B cell (primary cell): ENCODE data around the gene CYREN. TPM values are rescaled to one million over a fixed set of nuclear protein-coding genes. Genes with fewer than 3 reads are reported as not detected.

Source experiments
- ATAC-seq: fragments of 200-7000 bp; cut with Tn5 transposase; one replicate; pipeline ENCODE4 v1.10.0; 2021; ENCODE audit warnings: low read depth, mild to moderate bottlenecking, moderate number of reproducible peaks, moderate library complexity
- CTCF ChIA-PET: fragments of 350-600 bp; sonication (Branson Sonifier 250); formaldehyde crosslinking; loops from one replicate; lab custom pipeline; 2021; ENCODE audit warnings: antibody characterized with exemption, inconsistent platforms; lab: Charles Lee
- POLR2A ChIA-PET: fragments of 350-600 bp; sonication (Branson Sonifier 250); formaldehyde crosslinking; loops from one replicate; lab custom pipeline; 2021; ENCODE audit warnings: antibody characterized with exemption; lab: Charles Lee
- DNase-seq: peaks from one replicate; pipeline ENCODE4 v3.0.0; 2013
- H2AFZ ChIP-seq: 2 replicates; pipeline ENCODE4 v1.6.1; 2012; ENCODE audit warnings: mild to moderate bottlenecking, low read depth, low read length; ENCODE audit not compliant: insufficient read depth, poor library complexity, severe bottlenecking
- H3K27ac ChIP-seq, 2 donors: 1 replicate in 1 of 2; 2 replicates in 1 of 2; pipeline ENCODE4 v1.5.1; 2012 to 2013; ENCODE audit warnings: low read length in 2 of 2, mild to moderate bottlenecking in 2 of 2, moderate library complexity in 1 of 2
- H3K27me3 ChIP-seq, 4 experiments: fragments of 200-600 bp in 1 of 4; sonication (generic) in 1 of 4; replicated peaks in 1 of 4; 1 replicate in 2 of 4; 2 replicates in 2 of 4; pipeline versions ENCODE4 v1.6.1 to v1.7.0; 2013 to 2016; ENCODE audit warnings: low read length in 3 of 4, mild to moderate bottlenecking in 2 of 4, mixed read lengths in 1 of 4, moderate library complexity in 1 of 4; ENCODE audit not compliant: insufficient read depth in 4 of 4, control insufficient read depth in 3 of 4; ENCODE audit errors: control extremely low read depth in 1 of 4
- H3K36me3 ChIP-seq, 2 experiments: replicated peaks in 1 of 2; 1 replicate in 1 of 2; 2 replicates in 1 of 2; pipeline versions ENCODE4 v1.6.1 to v1.7.1; 2013; ENCODE audit warnings: low read length in 1 of 2; ENCODE audit not compliant: insufficient read depth in 2 of 2, control insufficient read depth in 1 of 2; ENCODE audit errors: control extremely low read depth in 1 of 2, extremely low read depth in 1 of 2
- H3K4me1 ChIP-seq, 2 donors: fragments of 200-600 bp in 1 of 2; sonication (generic) in 1 of 2; 1 replicate in 1 of 2; 2 replicates in 1 of 2; pipeline versions ENCODE4 v1.5.1 to v1.6.1; 2013 to 2017; ENCODE audit warnings: low read length in 2 of 2; ENCODE audit not compliant: control insufficient read depth in 2 of 2, insufficient read depth in 2 of 2
- H3K4me2 ChIP-seq: replicated peaks from 2 replicates; pipeline ENCODE3; 2012; ENCODE audit warnings: mild to moderate bottlenecking, low read depth, low read length; ENCODE audit not compliant: poor library complexity, severe bottlenecking
- H3K4me3 ChIP-seq, 5 experiments: fragments of 200-600 bp in 1 of 5; sonication (generic) in 1 of 5; 1 replicate in 3 of 5; 2 replicates in 2 of 5; pipeline versions ENCODE4 v1.5.1 to v1.7.0; 2011 to 2016; ENCODE audit warnings: low read length in 4 of 5, mild to moderate bottlenecking in 4 of 5, low read depth in 2 of 5, control low read depth in 1 of 5, moderate library complexity in 1 of 5; ENCODE audit not compliant: insufficient read depth in 1 of 5; ENCODE audit errors: control extremely low read depth in 1 of 5, extremely low read depth in 1 of 5
- H3K79me2 ChIP-seq: fragments of 200-600 bp; sonication (generic); one replicate; pipeline ENCODE4 v1.6.0; 2016; ENCODE audit warnings: low read length; ENCODE audit not compliant: control insufficient read depth, insufficient read depth
- H3K9ac ChIP-seq: fragments of 200-600 bp; sonication (generic); 2 replicates; pipeline ENCODE4 v1.6.1; 2017; ENCODE audit warnings: mild to moderate bottlenecking, low read length, moderate library complexity
- H3K9me3 ChIP-seq, 3 donors: one replicate each; pipeline versions ENCODE4 v1.6.1 to v1.7.1; 2013; ENCODE audit warnings: low read length in 2 of 3; ENCODE audit not compliant: control insufficient read depth in 2 of 3, insufficient read depth in 1 of 3; ENCODE audit errors: control extremely low read depth in 1 of 3
- H4K20me1 ChIP-seq: 2 replicates; pipeline ENCODE4 v1.6.0; 2012; ENCODE audit warnings: mild to moderate bottlenecking, low read length; ENCODE audit not compliant: insufficient read depth, control insufficient read depth, poor library complexity, severe bottlenecking
- H3K27ac Mint-ChIP-seq: one replicate; pipeline ENCODE4 v1.8.0; 2021; ENCODE audit warnings: mixed read lengths
- H3K27me3 Mint-ChIP-seq: one replicate; pipeline ENCODE4 v1.8.0; 2021; ENCODE audit warnings: mixed read lengths
- H3K4me1 Mint-ChIP-seq: one replicate; pipeline ENCODE4 v1.8.0; 2021; ENCODE audit warnings: mixed read lengths
- H3K4me3 Mint-ChIP-seq: one replicate; pipeline ENCODE4 v1.8.0; 2021; ENCODE audit warnings: mixed read lengths
- H3K9me3 Mint-ChIP-seq: one replicate; pipeline ENCODE4 v1.8.0; 2022; ENCODE audit warnings: mixed read lengths; ENCODE audit not compliant: insufficient read depth
- CTCF ChIP-seq: fragments of 200-600 bp; IDR thresholded peaks from one replicate; pipeline ENCODE4 v1.8.0; 2022; ENCODE audit warnings: antibody characterized with exemption, mild to moderate bottlenecking
- EZH2 ChIP-seq: IDR thresholded peaks from 2 replicates; pipeline ENCODE4 v1.6.1; 2012; ENCODE audit warnings: borderline replicate concordance, low read depth, mild to moderate bottlenecking, moderate library complexity, low read length; ENCODE audit not compliant: insufficient read depth, poor library complexity, severe bottlenecking
- WGBS: methylation state at CpG from one replicate; pipeline ENCODE4 v1.1.5; 2013; ENCODE audit warnings: missing lambda C conversion rate; ENCODE audit not compliant: insufficient coverage; 5-methylcytosine and 5-hydroxymethylcytosine counted together
- intact Hi-C: fragments of 100-400 bp; cut with micrococcal nuclease; formaldehyde crosslinking; loops from one replicate; pipeline ENCODE4 v1.10.0; 2022
- polyA plus RNA-seq: library from polyadenylated mRNA; depleted of rRNA; stranded (reverse); fragments of >200 nt; gene quantifications from 2 replicates; pipeline ENCODE4 v1.2.3, GENCODE V29; 2012
- total RNA-seq, 2 donors: library from RNA; stranded (reverse); fragments of 120-200 nt in 1 of 2; gene quantifications; 1 replicate in 1 of 2; 2 replicates in 1 of 2; pipeline versions ENCODE4 v1.2.3 to v1.2.4, GENCODE V29; 2013 to 2022

CYREN gene
- total and polyA plus RNA-seq, 2 donors (not counting 1 experiment from before 2014, with no cell fraction given) = 19.2 to 54.6 TPM

- WGBS = no CpG with 5 or more reads among the region's 3 CpGs
- intact Hi-C loops = no loop called here
- no peak for ATAC-seq
These were observed 30.4 kb upstream of the CYREN start for GRCh38 chr7:135200821-135201331.

GRCh38 chr7:135199439-135199838 lies 28.9 kb upstream of the CYREN start:
- H3K4me2 ChIP-seq = no peak overlapping the region
- no peaks in the 10 kb centered on the region for H3K9me3 ChIP-seq
- peaks cover 7% of the 10 kb centered on the region for H3K79me2 ChIP-seq
- Mint-ChIP-seq H3K27ac (no peak overlapping the region), H3K9me3 (no peaks in the 10 kb centered on the region), H3K4me1 (peaks cover 2% of the 10 kb centered on the region), H3K4me3 (no peak overlapping the region), H3K27me3 (no peaks in the 10 kb centered on the region)
- 100% methylated on average over 4 of the region's 4 CpGs for WGBS
- peaks cover 5 to 89% of the 10 kb centered on the region in 2 experiments for H3K36me3 ChIP-seq
- no peak overlapping the region for H3K9ac ChIP-seq
- ChIA-PET CTCF (no interaction called here), POLR2A (no interaction called here)
- H4K20me1 ChIP-seq = no peaks in the 10 kb centered on the region
- H3K4me1 ChIP-seq = no peaks in the 10 kb centered on the region
- H3K27ac ChIP-seq = no peak overlapping the region
- no peak for ATAC-seq
- DNase-seq = no peak
- no peaks in the 10 kb centered on the region for H3K27me3 ChIP-seq
- TF ChIP-seq EZH2 (no peak), CTCF (no peak)
- H3K4me3 ChIP-seq = no peak overlapping the region
- H2AFZ ChIP-seq = no peak overlapping the region
- intact Hi-C loops = no loop called here

More at GRCh38 chr7:135200821-135201331, 30.4 kb upstream of the CYREN start:
- ChIA-PET CTCF (interaction anchor here (1.0 kb wide), 1 partner anchor 15 kb away, joined by 3 read pairs; no protein-coding TSS in a partner anchor), POLR2A (no interaction called here)
- no peaks in the 10 kb centered on the region for H3K27me3 ChIP-seq
- H3K27me3 Mint-ChIP-seq = no peaks in the 10 kb centered on the region
- H3K4me1 ChIP-seq = no peaks in the 10 kb centered on the region
- no peak overlapping the region for H3K4me3 Mint-ChIP-seq
- H3K9ac ChIP-seq = no peak overlapping the region
- H3K4me2 ChIP-seq = no peak overlapping the region
- peaks cover 5% of the 10 kb centered on the region for H3K4me1 Mint-ChIP-seq
- H3K36me3 ChIP-seq = peaks cover 5 to 95% of the 10 kb centered on the region in 2 experiments
- H3K9me3 ChIP-seq = no peaks in the 10 kb centered on the region
- no peak overlapping the region for H3K27ac Mint-ChIP-seq
- no peak overlapping the region for H3K4me3 ChIP-seq
- DNase-seq = no peak
- TF ChIP-seq CTCF = no peak
- TF ChIP-seq EZH2 = no peak
- H3K9me3 Mint-ChIP-seq = no peaks in the 10 kb centered on the region
- H2AFZ ChIP-seq = no peak overlapping the region
- no peak overlapping the region for H3K27ac ChIP-seq
- H3K79me2 ChIP-seq = peaks cover 7% of the 10 kb centered on the region
- H4K20me1 ChIP-seq = no peaks in the 10 kb centered on the region
